HepG2 (cell line): ENCODE measurements around the gene RERE. TPM values are rescaled to one million over a fixed set of nuclear protein-coding genes. Genes with fewer than 3 reads are reported as not detected.

ENCODE experiments used
- ARID4A ChIP-seq: sonication (generic); formaldehyde crosslinking; IDR thresholded peaks from 2 replicates; pipeline ENCODE4 v1.5.0; 2020; ENCODE audit warnings: mild to moderate bottlenecking, missing genetic modification reagents, borderline replicate concordance
- EHMT2 ChIP-seq: fragments of 200-600 bp; sonication (generic); IDR thresholded peaks from 2 replicates; pipeline ENCODE4 v1.7.0; 2017; ENCODE audit warnings: antibody characterized with exemption, low read depth, low read length, borderline replicate concordance
- GATA4 ChIP-seq: sonication (generic); IDR thresholded peaks from 2 replicates; pipeline ENCODE4 v1.6.1; 2016; ENCODE audit warnings: antibody characterized with exemption, low read depth, borderline replicate concordance
- HNF4A ChIP-seq: sonication (generic); formaldehyde crosslinking; IDR thresholded peaks from 2 replicates; pipeline ENCODE4 v1.4.0; 2020; ENCODE audit warnings: missing genetic modification reagents
- MIXL1 ChIP-seq: IDR thresholded peaks from 2 replicates; pipeline ENCODE4 v1.6.1; 2016
- NCOA1 ChIP-seq: sonication (generic); formaldehyde crosslinking; IDR thresholded peaks from 2 replicates; pipeline ENCODE4 v1.9.0; 2021; ENCODE audit warnings: missing genetic modification reagents
- RBM22 ChIP-seq: fragments of 200-400 bp; formaldehyde crosslinking; optimal IDR thresholded peaks from 2 replicates; pipeline ENCODE3; 2017; ENCODE audit warnings: mild to moderate bottlenecking, low read length, moderate library complexity
- SKIL ChIP-seq: sonication (generic); formaldehyde crosslinking; IDR thresholded peaks from 2 replicates; pipeline ENCODE4 v1.8.0; 2022; ENCODE audit warnings: missing genetic modification reagents, mild to moderate bottlenecking, moderate library complexity, borderline replicate concordance
- SMARCC2 ChIP-seq: fragments of 450-650 bp; IDR thresholded peaks from 2 replicates; pipeline ENCODE4 v1.6.1; 2017; ENCODE audit warnings: antibody characterized with exemption, mild to moderate bottlenecking
- SNRNP70 ChIP-seq: fragments of 200-400 bp; formaldehyde crosslinking; IDR thresholded peaks from 2 replicates; pipeline ENCODE4 v1.6.1; 2017; ENCODE audit warnings: mild to moderate bottlenecking, low read depth, low read length, moderate library complexity
- TERF1 ChIP-seq: sonication (generic); formaldehyde crosslinking; IDR thresholded peaks from 2 replicates; pipeline ENCODE4 v1.8.0; 2022; ENCODE audit warnings: mild to moderate bottlenecking, missing genetic modification reagents, moderate library complexity
- YY1 ChIP-seq: IDR thresholded peaks from 2 replicates; pipeline ENCODE4 v1.6.1; 2011; ENCODE audit warnings: low read length, low read depth, moderate library complexity, mild to moderate bottlenecking; ENCODE audit not compliant: insufficient read depth, insufficient replicate concordance
- ZFYVE20 ChIP-seq: sonication (generic); formaldehyde crosslinking; IDR thresholded peaks from 2 replicates; pipeline ENCODE4 v1.8.0; 2023; ENCODE audit warnings: low read depth, mild to moderate bottlenecking, moderate library complexity, missing genetic modification reagents, borderline replicate concordance
- ZMAT3 ChIP-seq: sonication (generic); formaldehyde crosslinking; conservative IDR thresholded peaks from 2 replicates; pipeline ENCODE4 v1.7.0; 2021; ENCODE audit warnings: missing genetic modification reagents
- ZNF224 ChIP-seq: sonication (generic); formaldehyde crosslinking; IDR thresholded peaks from 2 replicates; pipeline ENCODE4 v1.5.0; 2020; ENCODE audit warnings: mild to moderate bottlenecking, missing genetic modification reagents
- ZNF232 ChIP-seq: sonication (generic); formaldehyde crosslinking; IDR thresholded peaks from 2 replicates; pipeline ENCODE4 v1.4.0; 2020; ENCODE audit warnings: missing genetic modification reagents, borderline replicate concordance
- ZNF432 ChIP-seq: sonication (generic); formaldehyde crosslinking; IDR thresholded peaks from 2 replicates; pipeline ENCODE4 v1.5.0; 2020; ENCODE audit warnings: missing genetic modification reagents, mild to moderate bottlenecking, borderline replicate concordance
- ZNF775 ChIP-seq: sonication (generic); formaldehyde crosslinking; IDR thresholded peaks from 2 replicates; pipeline ENCODE4 v1.4.0; 2020; ENCODE audit warnings: missing genetic modification reagents, mild to moderate bottlenecking, moderate library complexity, borderline replicate concordance
- polyA plus RNA-seq, 8 experiments: library from polyadenylated mRNA; depleted of rRNA in 3 of 8; stranded (reverse) in 7 of 8; unstranded in 1 of 8; fragments of >200 nt; fragmentation: Illumina TruSeq in 4 of 8; extraction: Trizol in 4 of 8; gene quantifications; 2 replicates each; pipeline versions ENCODE4 v1.2.1 to v1.2.3, GENCODE V29; 2011 to 2016; ENCODE audit warnings: low read depth in 4 of 8, missing spikeins in 1 of 8, mixed read lengths in 1 of 8; ENCODE audit not compliant: insufficient read depth in 1 of 8
- total RNA-seq, 5 experiments: library from RNA; depleted of rRNA; stranded (reverse); fragments of >200 nt; fragmentation: Illumina TruSeq; extraction: Trizol; gene quantifications; 2 replicates each; pipeline ENCODE4 v1.2.3, GENCODE V29; 2016; ENCODE audit warnings: low read depth in 1 of 5
- TF ChIP-seq, protein P1 (sequence below): sonication (generic); formaldehyde crosslinking; IDR thresholded peaks from 2 replicates; pipeline ENCODE4 v1.5.0; 2020; ENCODE audit warnings: mild to moderate bottlenecking, missing genetic modification reagents

RERE gene
- total and polyA plus RNA-seq, 2 of the 13 experiments (the other 11 are each of a cell fraction or from before 2014, with no cell fraction given) = 18.3 to 21.9 TPM

GRCh38 chr1:8563944-8564537, 253.4 kb downstream of the RERE start (continued):
- TF ChIP-seq SKIL (CRISPR knock-in tag) (peak; percentile 87), NCOA1 (no peak), ZNF232 (no peak), SMARCC2 (peak; percentile 78; the same call in 1 of the 2 replicates), GATA4 (peak; percentile 76; the same call in 1 of the 2 replicates), ZMAT3 (CRISPR knock-in tag) (no peak), YY1 (no peak), ZNF432 (CRISPR knock-in tag) (no peak), ZNF224 (CRISPR knock-in tag) (no peak), EHMT2 (peak; percentile 57; the same call in 1 of the 2 replicates), TERF1 (no peak), ZNF775 (CRISPR knock-in tag) (no peak), ZFYVE20 (CRISPR knock-in tag) (no peak), RBM22 (no peak), HNF4A (CRISPR knock-in tag) (peak; percentile 95), MIXL1 (CRISPR knock-in tag) (peak; percentile 85; the same call in 1 of the 2 replicates), ARID4A (CRISPR knock-in tag) (no peak; the same call in 1 of the 2 replicates), SNRNP70 (no peak)
- TF ChIP-seq, protein P1, sequence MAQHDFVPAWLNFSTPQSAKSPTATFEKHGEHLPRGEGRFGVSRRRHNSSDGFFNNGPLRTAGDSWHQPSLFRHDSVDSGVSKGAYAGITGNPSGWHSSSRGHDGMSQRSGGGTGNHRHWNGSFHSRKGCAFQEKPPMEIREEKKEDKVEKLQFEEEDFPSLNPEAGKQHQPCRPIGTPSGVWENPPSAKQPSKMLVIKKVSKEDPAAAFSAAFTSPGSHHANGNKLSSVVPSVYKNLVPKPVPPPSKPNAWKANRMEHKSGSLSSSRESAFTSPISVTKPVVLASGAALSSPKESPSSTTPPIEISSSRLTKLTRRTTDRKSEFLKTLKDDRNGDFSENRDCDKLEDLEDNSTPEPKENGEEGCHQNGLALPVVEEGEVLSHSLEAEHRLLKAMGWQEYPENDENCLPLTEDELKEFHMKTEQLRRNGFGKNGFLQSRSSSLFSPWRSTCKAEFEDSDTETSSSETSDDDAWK (CRISPR knock-in tag) = no peak
